NCI-H1048 (cell line): ENCODE results near the gene ANGEL1.

Experiments
- DNase-seq: peaks from one replicate; lab custom pipeline; 2025; lab: John Stamatoyannopoulos, UW

The ANGEL1 gene

GRCh38 chr14:76812422-76813383 lies at the start of gene ANGEL1:
Gene ANGEL1 (minus strand): TSS chr14:76812882. CDS start chr14:76812827, 55 bp downstream.
- peak; percentile 83 for DNase-seq

- DNase-seq, result no peak
Observed at GRCh38 chr14:76861574-76862255, 49.0 kb upstream of the ANGEL1 start.

- no peak for DNase-seq
Observed at GRCh38 chr14:76856769-76857168, 44.1 kb upstream of the ANGEL1 start.

DNA sequence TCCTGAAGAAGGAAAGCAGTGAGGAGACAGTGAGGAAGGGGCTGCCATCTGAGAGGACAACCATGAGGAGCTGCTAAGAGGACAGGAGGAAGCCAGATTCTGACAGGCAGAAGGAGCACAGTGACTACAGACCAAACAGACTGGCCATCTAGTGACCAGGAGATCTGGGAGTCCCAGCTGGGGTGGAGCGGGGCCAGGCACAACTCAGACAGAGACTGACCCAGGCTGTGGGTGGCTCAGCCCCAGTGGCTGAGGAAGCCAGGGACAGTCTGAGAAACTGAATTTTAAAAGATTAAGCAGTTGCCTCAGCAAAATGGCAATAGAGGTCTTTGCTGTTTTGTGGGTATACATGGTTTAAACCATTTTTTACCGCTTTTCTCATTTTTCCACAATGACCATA lies 42.4 kb upstream of the ANGEL1 start:
- DNase-seq, result no peak

GRCh38 chr14:76848879-76849278 lies 36.2 kb upstream of the ANGEL1 start:
- DNase-seq, result no peak

GRCh38 chr14:76846331-76847047 lies 33.8 kb upstream of the ANGEL1 start:
- DNase-seq, result no peak

GRCh38 chr14:76844223-76844622 lies 31.5 kb upstream of the ANGEL1 start:
- no peak for DNase-seq

- no peak for DNase-seq
Observed at GRCh38 chr14:76842414-76842813, 29.7 kb upstream of the ANGEL1 start.

DNA sequence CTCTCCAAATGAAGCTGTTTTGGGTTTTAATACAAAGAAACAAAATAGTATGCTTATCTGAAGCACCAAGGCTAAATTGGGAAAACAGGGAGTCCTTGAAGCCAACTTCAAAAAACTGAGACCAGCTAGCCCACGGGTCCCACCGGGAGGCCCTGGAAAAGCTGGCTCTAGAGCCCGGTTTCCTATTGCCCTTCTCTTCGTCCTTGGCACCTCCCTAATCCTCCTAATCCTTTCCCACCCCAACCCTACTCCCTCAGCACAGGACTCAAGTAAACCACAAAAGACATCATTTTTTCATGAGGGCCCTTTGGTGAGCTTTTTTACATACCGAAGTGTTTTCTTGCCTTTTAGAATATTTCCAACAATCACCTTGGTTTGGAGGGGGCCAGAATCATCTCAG lies 24.8 kb upstream of the ANGEL1 start:
- DNase-seq, result no peak

DNA sequence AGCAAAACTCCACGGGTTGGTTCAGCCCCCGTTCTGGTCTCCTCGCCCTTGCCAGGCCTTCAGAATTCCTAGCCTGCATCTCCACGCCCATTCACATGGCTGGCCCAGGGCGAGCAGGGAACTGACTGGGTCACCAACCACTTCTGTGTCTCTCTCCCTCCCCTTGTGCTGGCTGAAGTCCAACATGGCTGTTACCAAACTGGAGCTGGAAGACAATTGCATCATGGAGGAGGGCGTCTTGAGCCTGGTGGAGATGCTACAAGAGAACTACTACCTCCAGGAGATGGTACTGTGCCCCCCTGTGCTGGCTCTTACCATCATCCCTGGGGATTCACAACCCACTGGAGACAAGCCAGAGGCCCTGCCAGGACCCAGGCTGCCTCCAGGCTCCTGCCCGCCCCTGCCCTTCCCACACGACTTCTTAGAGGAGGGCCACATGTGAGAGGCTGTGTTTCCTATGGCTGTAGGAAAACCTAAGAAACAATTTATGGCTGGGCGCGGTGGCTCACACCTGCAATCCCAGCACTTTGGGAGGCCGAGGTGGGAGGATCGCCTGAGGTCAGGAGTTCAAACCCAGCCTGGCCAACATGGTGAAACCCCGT lies 23.4 kb upstream of the ANGEL1 start:
- DNase-seq, result no peak

DNA sequence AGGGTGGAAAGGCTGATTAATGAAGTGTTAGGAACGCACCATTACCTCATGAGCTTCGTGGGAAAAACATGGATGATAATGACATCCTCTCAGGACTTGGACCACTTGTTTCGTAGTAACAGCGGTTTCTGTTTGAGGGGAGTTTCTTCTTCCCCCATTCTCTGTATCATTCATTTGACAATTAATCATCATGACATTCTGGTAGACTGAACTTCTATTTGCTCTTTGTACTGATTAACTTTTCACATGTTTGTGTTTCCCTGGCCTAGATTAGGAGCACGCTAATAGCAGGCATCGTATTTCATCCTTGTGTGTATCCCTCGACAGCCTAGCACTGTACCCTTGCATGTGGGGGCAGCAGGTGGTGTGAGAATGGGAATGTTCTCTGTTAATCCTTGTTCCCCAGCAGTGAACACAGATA lies 21.6 kb upstream of the ANGEL1 start:
- no peak for DNase-seq

DNA sequence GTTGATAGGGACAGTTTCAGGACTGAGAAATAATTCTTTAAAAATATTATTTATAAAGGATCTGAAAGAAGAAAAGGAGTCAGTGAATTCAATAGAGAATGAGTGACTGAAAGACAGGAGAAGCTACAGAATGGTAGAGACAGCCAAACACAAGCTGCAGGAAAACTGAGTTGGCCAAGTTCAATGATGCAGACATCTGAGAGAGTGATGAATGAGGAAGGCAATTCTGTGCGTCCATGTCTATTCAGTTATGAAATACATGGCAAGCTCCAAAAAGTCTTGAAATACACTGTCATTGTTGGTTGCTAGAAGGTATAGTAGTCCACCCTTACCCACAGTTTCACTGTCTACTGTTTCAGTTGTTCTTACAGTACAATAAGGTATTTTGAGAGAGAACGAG lies 20.3 kb upstream of the ANGEL1 start:
- DNase-seq, result no peak

- no peak for DNase-seq
Observed at GRCh38 chr14:76832503-76832988, 19.9 kb upstream of the ANGEL1 start.

DNA sequence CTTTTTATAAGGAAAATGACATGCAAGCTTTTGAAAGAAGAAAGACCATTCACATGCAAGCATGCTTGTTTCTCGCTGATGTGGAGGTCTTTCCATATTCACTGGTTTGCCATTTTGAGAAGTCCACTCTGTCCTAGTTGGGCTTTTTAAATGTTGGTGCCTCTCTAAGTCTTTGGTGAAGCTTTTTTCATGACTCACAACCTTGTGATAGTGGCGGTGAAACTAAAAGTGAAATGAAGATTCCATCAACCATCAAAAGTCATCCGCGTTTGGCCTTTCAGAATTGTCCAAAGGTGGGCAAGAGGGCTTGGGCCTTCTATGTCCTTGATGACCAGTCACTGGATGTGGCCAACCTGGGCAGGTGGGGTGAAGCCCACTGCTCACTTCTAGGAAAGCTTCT lies 17.9 kb upstream of the ANGEL1 start:
- DNase-seq, result no peak

- no peak for DNase-seq
Observed at GRCh38 chr14:76829650-76830421, 17.2 kb upstream of the ANGEL1 start.

DNA sequence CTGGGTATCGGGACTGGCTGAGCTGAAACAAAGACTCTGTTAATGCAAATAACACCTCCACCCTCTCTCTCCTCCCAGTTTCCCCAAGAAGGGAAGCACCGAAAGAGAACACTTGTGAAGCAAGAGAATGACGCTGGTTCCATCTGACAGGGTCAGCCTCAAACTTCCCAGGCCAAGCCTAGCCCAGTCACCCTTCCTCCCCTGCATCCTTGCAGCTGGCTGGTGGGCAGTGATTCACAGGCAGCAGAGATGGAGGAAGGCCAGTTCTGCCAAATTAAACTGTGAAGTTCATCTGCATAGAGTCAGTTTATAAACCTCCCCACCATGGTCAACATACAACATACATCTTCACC lies 16.3 kb upstream of the ANGEL1 start:
- no peak for DNase-seq

GRCh38 chr14:76828339-76829012 lies 15.8 kb upstream of the ANGEL1 start:
- DNase-seq, result no peak

DNA sequence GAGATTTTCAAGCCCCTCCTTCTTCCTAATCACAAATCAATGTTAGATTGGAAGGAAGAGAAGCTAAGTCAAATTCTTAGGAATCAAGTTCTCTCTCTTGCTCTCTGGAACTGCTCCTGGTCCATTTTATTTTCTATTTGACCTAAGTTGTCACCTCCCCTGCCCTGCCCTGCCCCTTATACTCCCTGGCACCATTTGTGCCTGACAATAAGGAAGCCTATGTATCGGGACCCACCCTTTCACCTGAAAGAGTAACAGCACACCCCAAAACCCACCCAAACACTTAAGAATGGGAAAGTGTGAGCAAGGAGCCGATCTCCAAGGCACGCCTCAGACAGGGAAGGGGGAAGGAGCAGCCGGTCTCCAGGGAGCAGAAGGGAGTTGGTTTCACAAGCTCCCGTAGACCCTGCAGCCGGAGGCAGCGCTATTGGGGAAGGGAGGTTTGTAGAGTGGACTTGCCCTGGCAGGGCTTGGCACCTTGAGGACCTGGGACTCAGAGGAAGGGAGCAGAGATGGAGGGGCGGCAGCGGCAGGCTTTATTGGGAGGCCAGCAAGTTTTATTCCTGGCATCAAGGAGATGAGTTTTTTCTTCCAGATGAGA lies 15.1 kb upstream of the ANGEL1 start:
- DNase-seq, result no peak

GRCh38 chr14:76826122-76826521 lies 13.4 kb upstream of the ANGEL1 start, which contains the start of gene LRRC74A:
Gene LRRC74A (plus strand): TSS chr14:76826408. CDS start chr14:76826698, 290 bp downstream.
- DNase-seq, result no peak

DNA sequence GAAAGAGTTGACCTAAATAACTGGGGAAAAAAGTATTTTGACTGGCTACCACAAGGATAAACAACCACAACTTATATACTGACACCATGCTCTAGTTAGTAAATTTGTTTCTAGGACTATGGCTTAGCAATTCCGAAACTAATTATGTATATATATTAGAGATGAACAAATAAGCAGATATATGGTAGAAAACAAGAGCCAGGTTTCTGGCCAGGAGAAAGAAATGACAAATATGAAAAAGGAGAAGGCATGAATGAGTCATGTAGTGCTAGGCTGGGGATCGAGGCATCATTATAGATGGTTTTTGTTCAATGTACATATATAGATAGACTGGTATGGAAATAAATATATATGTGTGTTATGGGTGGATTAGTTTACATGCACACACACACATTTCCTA lies 8.0 kb upstream of the ANGEL1 start:
- no peak for DNase-seq
